ENCODE data around the gene MPZL2. TPM values are rescaled to one million over a fixed set of nuclear protein-coding genes. Genes with fewer than 3 reads are reported as not detected.
"Not testable (repeated sequence)": the region's sequence is repeated elsewhere in the genome, so short reads cannot be mapped to it uniquely, and the experiment has no call there.

The MPZL2 gene
- total RNA-seq, 1 donor from 2014 or later: 32.8 TPM

- Mint-ChIP-seq H3K9me3 (no peaks in the 10 kb centered on the region), H3K36me3 (no peaks in the 10 kb centered on the region), H3K27ac (no peak overlapping the region), H3K27me3 (ENCODE audit: low read depth) (peaks cover 66% of the 10 kb centered on the region), H3K4me3 (no peak overlapping the region), H3K4me1 (peaks cover 1% of the 10 kb centered on the region)
- DNase-seq (ENCODE audit: low spot score in 2 of 2, unreplicated experiment in 2 of 2): no peak
- TF ChIP-seq CTCF (IDR thresholded peaks at IDR 0.05; ENCODE audit: unreplicated experiment): no peak
These were observed 46.2 kb upstream of the MPZL2 start for GRCh38 chr11:118310271-118310670.

- DNase-seq (ENCODE audit: low spot score in 2 of 2, unreplicated experiment in 2 of 2); H3K4me1 Mint-ChIP-seq; H3K9me3 Mint-ChIP-seq; H3K36me3 Mint-ChIP-seq; H3K4me3 Mint-ChIP-seq; H3K27ac Mint-ChIP-seq: not testable (repeated sequence)
- peaks cover 57% of the 10 kb centered on the region for H3K27me3 Mint-ChIP-seq (ENCODE audit: low read depth)
These were observed 45.0 kb upstream of the MPZL2 start for GRCh38 chr11:118308995-118309528.

- DNase-seq (ENCODE audit: low spot score in 2 of 2, unreplicated experiment in 2 of 2): no peak
- H3K9me3 Mint-ChIP-seq: no peaks in the 10 kb centered on the region
- H3K27ac Mint-ChIP-seq: no peak overlapping the region
- no peak overlapping the region for H3K4me3 Mint-ChIP-seq
- H3K27me3 Mint-ChIP-seq (ENCODE audit: low read depth): peaks cover 56% of the 10 kb centered on the region
- no peaks in the 10 kb centered on the region for H3K36me3 Mint-ChIP-seq
- TF ChIP-seq CTCF (IDR thresholded peaks at IDR 0.05; ENCODE audit: unreplicated experiment): no peak
- H3K4me1 Mint-ChIP-seq: no peaks in the 10 kb centered on the region
These were observed 42.5 kb upstream of the MPZL2 start for GRCh38 chr11:118306556-118306955.

- TF ChIP-seq CTCF (IDR thresholded peaks at IDR 0.05; ENCODE audit: unreplicated experiment): no peak
- Mint-ChIP-seq H3K4me3 (no peak overlapping the region), H3K4me1 (no peaks in the 10 kb centered on the region), H3K27ac (no peak overlapping the region), H3K9me3 (no peaks in the 10 kb centered on the region), H3K27me3 (ENCODE audit: low read depth) (peaks cover 58% of the 10 kb centered on the region), H3K36me3 (no peaks in the 10 kb centered on the region)
- DNase-seq (ENCODE audit: low spot score in 2 of 2, unreplicated experiment in 2 of 2): no peak
These were observed 41.6 kb upstream of the MPZL2 start for GRCh38 chr11:118305726-118306125.

GRCh38 chr11:118304568-118305248, 40.6 kb upstream of the MPZL2 start, which contains the start of gene CD3E:
Gene CD3E (plus strand): TSS chr11:118304730. CDS start chr11:118304953, 223 bp downstream.
- Mint-ChIP-seq H3K9me3 (no peaks in the 10 kb centered on the region), H3K27me3 (ENCODE audit: low read depth) (peaks cover 65% of the 10 kb centered on the region), H3K36me3 (no peaks in the 10 kb centered on the region), H3K4me1 (no peaks in the 10 kb centered on the region), H3K27ac (no peak within 1 kb of the TSS), H3K4me3 (no peak within 1 kb of the TSS)
- no peak for TF ChIP-seq CTCF (IDR thresholded peaks at IDR 0.05; ENCODE audit: unreplicated experiment)
- no peak for DNase-seq (ENCODE audit: low spot score in 2 of 2, unreplicated experiment in 2 of 2)

GRCh38 chr11:118304227-118304567, 40.1 kb upstream of the MPZL2 start:
- no peaks in the 10 kb centered on the region for H3K36me3 Mint-ChIP-seq
- no peaks in the 10 kb centered on the region for H3K4me1 Mint-ChIP-seq
- H3K9me3 Mint-ChIP-seq: no peaks in the 10 kb centered on the region
- H3K27me3 Mint-ChIP-seq (ENCODE audit: low read depth): peaks cover 65% of the 10 kb centered on the region
- DNase-seq (ENCODE audit: low spot score in 2 of 2, unreplicated experiment in 2 of 2): no peak
- H3K27ac Mint-ChIP-seq: no peak overlapping the region
- H3K4me3 Mint-ChIP-seq: no peak overlapping the region
- no peak for TF ChIP-seq CTCF (IDR thresholded peaks at IDR 0.05; ENCODE audit: unreplicated experiment)
